Liver (tissue), 9 donors: ENCODE measurements around the gene EML4. TPM values are rescaled to one million over a fixed set of nuclear protein-coding genes. Genes with fewer than 3 reads are reported as not detected.

Experiments used
- DNase-seq: peaks from one replicate; pipeline ENCODE4 v3.0.0-alpha.2; 2017; ENCODE audit warnings: low spot score
- H3K27ac ChIP-seq, 2 donors: one replicate each; pipeline ENCODE4 v1.7.0; 2013; ENCODE audit warnings: inconsistent platforms in 2 of 2, low read length in 2 of 2, control low read depth in 1 of 2, low read depth in 1 of 2, mild to moderate bottlenecking in 1 of 2
- H3K27me3 ChIP-seq, 4 donors: one replicate each; pipeline versions ENCODE4 v1.6.1 to v1.7.0; 2013; ENCODE audit warnings: low read length in 3 of 4, inconsistent platforms in 1 of 4, mild to moderate bottlenecking in 1 of 4, moderate library complexity in 1 of 4; ENCODE audit not compliant: control insufficient read depth in 4 of 4, insufficient read depth in 4 of 4
- H3K36me3 ChIP-seq, 4 donors: one replicate each; pipeline versions ENCODE4 v1.6.1 to v1.7.0; 2013; ENCODE audit warnings: low read length in 3 of 4, mild to moderate bottlenecking in 3 of 4, low read depth in 1 of 4, moderate library complexity in 1 of 4; ENCODE audit not compliant: control insufficient read depth in 4 of 4, insufficient read depth in 3 of 4
- H3K4me1 ChIP-seq, 4 donors: one replicate each; pipeline versions ENCODE4 v1.6.1 to v1.7.0; 2013; ENCODE audit warnings: low read length in 3 of 4, mild to moderate bottlenecking in 3 of 4, moderate library complexity in 1 of 4; ENCODE audit not compliant: control insufficient read depth in 4 of 4, insufficient read depth in 4 of 4
- H3K4me3 ChIP-seq, 3 donors: one replicate each; pipeline versions ENCODE4 v1.6.1 to v1.7.0; 2013; ENCODE audit warnings: low read length in 3 of 3, control low read depth in 1 of 3, low read depth in 1 of 3, mild to moderate bottlenecking in 1 of 3
- H3K9ac ChIP-seq, 2 donors: one replicate each; pipeline ENCODE4 v1.7.0; 2013; ENCODE audit warnings: low read length in 2 of 2, mild to moderate bottlenecking in 2 of 2, moderate library complexity in 2 of 2, control low read depth in 1 of 2, low read depth in 1 of 2
- H3K9me3 ChIP-seq, 4 donors: one replicate each; pipeline versions ENCODE4 v1.6.1 to v1.7.0; 2013; ENCODE audit warnings: low read length in 3 of 4; ENCODE audit not compliant: control insufficient read depth in 4 of 4
- CTCF ChIP-seq: fragments of 150-350 bp; IDR thresholded peaks from 2 replicates; pipeline ENCODE4 v1.5.1; 2017; ENCODE audit warnings: improper control_type of control experiment, low read depth, low read length; ENCODE audit not compliant: missing input control
- FOXA2 ChIP-seq: IDR thresholded peaks from 2 replicates; pipeline ENCODE4 v1.6.1; 2016; ENCODE audit warnings: antibody characterized with exemption
- GABPA ChIP-seq, 2 donors: IDR thresholded peaks in 1 of 2; conservative IDR thresholded peaks in 1 of 2; 2 replicates each; pipeline ENCODE4 v1.6.1; 2016; ENCODE audit warnings: antibody characterized with exemption in 2 of 2, mild to moderate bottlenecking in 1 of 2, moderate library complexity in 1 of 2
- HNF4A ChIP-seq, 2 donors: conservative IDR thresholded peaks; 2 replicates each; pipeline ENCODE4 v1.6.1; 2016; ENCODE audit warnings: antibody characterized with exemption in 2 of 2, mild to moderate bottlenecking in 2 of 2
- JUND ChIP-seq, 2 donors: IDR thresholded peaks; 2 replicates each; pipeline ENCODE4 v1.6.1; 2016; ENCODE audit warnings: antibody characterized with exemption in 2 of 2
- MAX ChIP-seq: IDR thresholded peaks from 2 replicates; pipeline ENCODE4 v1.6.1; 2016; ENCODE audit warnings: antibody characterized with exemption
- RAD21 ChIP-seq, 2 donors: IDR thresholded peaks; 2 replicates each; pipeline ENCODE4 v1.6.1; 2016; ENCODE audit warnings: antibody characterized with exemption in 2 of 2, mild to moderate bottlenecking in 2 of 2
- TAF1 ChIP-seq: conservative IDR thresholded peaks from 2 replicates; pipeline ENCODE4 v1.6.1; 2016; ENCODE audit warnings: antibody characterized with exemption, mild to moderate bottlenecking
- ZBTB33 ChIP-seq: IDR thresholded peaks from 2 replicates; pipeline ENCODE4 v1.6.1; 2016; ENCODE audit warnings: antibody characterized with exemption
- WGBS: extraction: QIAGEN DNeasy Blood & Tissue Kit; methylation state at CpG from one replicate; pipeline ENCODE4 v1.1.7; 2013; 5-methylcytosine and 5-hydroxymethylcytosine counted together
- polyA plus RNA-seq, 2 donors: library from polyadenylated mRNA; stranded (reverse) in 1 of 2; unstranded in 1 of 2; fragments of 200-250 nt in 1 of 2; fragments of >200 nt in 1 of 2; fragmentation: Nextera tagmentation in 1 of 2; extraction: Ambion mirVana in 1 of 2; gene quantifications; one replicate each; pipeline versions ENCODE4 v1.2.1 to v1.2.3, GENCODE V29; 2013 to 2015
- total RNA-seq, 2 donors: library from RNA; depleted of rRNA; stranded (reverse); fragments of >200 nt; gene quantifications; one replicate each; pipeline ENCODE4 v1.2.3, GENCODE V29; 2014
- donor health status: healthy.
- donor health status: healthy.
- donor health status: healthy.
- donor health status: healthy.
- donor health status: healthy.

Gene EML4
- total and polyA plus RNA-seq, 4 donors: 12.8 to 49.6 (median 34.8) TPM

GRCh38 chr2:42167458-42167857, 1.7 kb upstream of the EML4 start:
- no peak for DNase-seq
- Histone ChIP-seq H3K36me3 (no peaks in the 10 kb centered on the region), H3K4me1 (peaks cover 7 to 27% (median 10%) of the 10 kb centered on the region in 4 donors), H3K27ac (no peak overlapping the region), H3K27me3 (no peaks in the 10 kb centered on the region), H3K9me3 (no peaks in the 10 kb centered on the region), H3K4me3 (no peak overlapping the region), H3K9ac (no peak overlapping the region)
- no peak for TF ChIP-seq JUND (IDR thresholded peaks at IDR 0.05)
- no peak for TF ChIP-seq HNF4A (conservative IDR thresholded peaks at IDR 0.05)
- TF ChIP-seq TAF1: no peak
- no peak for TF ChIP-seq MAX
- TF ChIP-seq GABPA (IDR thresholded peaks at IDR 0.05 in 1 of 2, conservative IDR thresholded peaks at IDR 0.05 in 1 of 2): no peak
- TF ChIP-seq ZBTB33: no peak
- 77% methylated on average over 2 of the region's 2 CpGs for WGBS

- H3K9me3 ChIP-seq: no peaks in the 10 kb centered on the region
- H3K4me1 ChIP-seq: peaks cover 10 to 31% (median 13%) of the 10 kb centered on the region in 4 donors
- 75% methylated on average over 16 of the region's 16 CpGs for WGBS
- H3K27ac ChIP-seq: peak overlapping the region; percentile 71 to 97
- peak overlapping the region in 1 of 3 donors; percentile 49 for H3K4me3 ChIP-seq
- H3K9ac ChIP-seq: peak overlapping the region in 1 of 2 donors; percentile 49
- TF ChIP-seq CTCF: no peak
- TF ChIP-seq MAX: peak; percentile 6
- DNase-seq: no peak
- H3K36me3 ChIP-seq: no peaks in the 10 kb centered on the region
- no peaks in the 10 kb centered on the region for H3K27me3 ChIP-seq
Observed at GRCh38 chr2:42168459-42169099, 574 bp upstream of the EML4 start.

- DNase-seq: no peak
- peak overlapping the region; percentile 94 to 97 for H3K27ac ChIP-seq
- H3K4me3 ChIP-seq: peak overlapping the region; percentile 89 to 98 (median 97)
- H3K4me1 ChIP-seq: peaks cover 10 to 31% (median 13%) of the 10 kb centered on the region in 4 donors
- under 1% methylated on average over 10 of the region's 10 CpGs for WGBS
- no peaks in the 10 kb centered on the region for H3K36me3 ChIP-seq
- H3K9me3 ChIP-seq: no peaks in the 10 kb centered on the region
- no peaks in the 10 kb centered on the region for H3K27me3 ChIP-seq
- TF ChIP-seq FOXA2: no peak
- TF ChIP-seq RAD21 (IDR thresholded peaks at IDR 0.05): peak in 1 of 2 donors; percentile 2
- peak overlapping the region; percentile 85 to 94 for H3K9ac ChIP-seq
Observed at GRCh38 chr2:42169874-42170521, 845 bp downstream of the EML4 start.
